Measurements from ENCODE around the gene TMEM72.
A peak's percentile ranks its signal among the peaks of the same experiment; 100 is the strongest.

The TMEM72 gene

DNA sequence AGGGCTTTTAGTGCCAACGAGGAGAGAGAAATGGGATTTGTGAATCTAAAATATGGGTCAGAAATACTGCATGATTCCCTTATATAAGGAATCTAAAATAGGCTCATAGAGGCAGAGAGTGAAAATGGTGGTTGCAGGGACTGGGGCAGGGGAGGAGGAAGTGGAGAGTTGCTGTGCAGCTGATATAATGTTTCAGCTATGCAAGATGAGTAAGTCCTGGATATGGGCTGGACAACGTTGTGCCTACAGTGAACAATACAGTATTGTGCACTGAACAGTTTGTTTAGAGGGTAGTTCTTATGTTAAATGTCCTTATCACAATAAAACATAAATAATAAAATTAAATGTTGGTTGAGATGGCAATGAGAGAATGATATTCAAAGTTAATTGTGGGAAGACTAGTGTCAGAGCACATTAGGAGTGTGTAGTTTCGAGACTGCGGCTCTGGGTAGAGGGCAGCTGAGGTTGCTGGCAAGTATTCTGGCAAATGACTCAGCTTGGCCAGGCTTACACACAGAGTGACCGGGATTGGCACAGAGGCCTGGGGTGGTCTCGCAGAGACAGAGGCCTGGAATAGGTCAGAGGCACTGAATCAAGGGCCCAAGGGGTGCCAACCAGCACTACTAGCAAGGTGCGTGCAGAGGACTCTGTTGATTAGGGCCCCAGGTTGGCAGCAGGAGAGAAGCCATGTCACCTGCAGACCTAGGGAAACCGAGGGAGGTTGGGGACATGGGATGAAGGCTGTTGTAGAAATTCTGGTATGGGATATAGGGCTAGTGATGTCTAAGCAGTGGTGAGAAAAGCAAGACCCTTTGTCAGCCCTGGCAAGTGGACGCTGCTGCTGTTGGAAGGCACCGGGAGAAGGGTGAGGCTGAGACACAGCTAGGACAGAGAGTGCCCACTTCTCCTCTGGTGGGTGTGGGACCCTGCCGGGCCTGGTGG is 70.3 kb downstream of the TMEM72 start:
- no peak for DNase-seq

DNA sequence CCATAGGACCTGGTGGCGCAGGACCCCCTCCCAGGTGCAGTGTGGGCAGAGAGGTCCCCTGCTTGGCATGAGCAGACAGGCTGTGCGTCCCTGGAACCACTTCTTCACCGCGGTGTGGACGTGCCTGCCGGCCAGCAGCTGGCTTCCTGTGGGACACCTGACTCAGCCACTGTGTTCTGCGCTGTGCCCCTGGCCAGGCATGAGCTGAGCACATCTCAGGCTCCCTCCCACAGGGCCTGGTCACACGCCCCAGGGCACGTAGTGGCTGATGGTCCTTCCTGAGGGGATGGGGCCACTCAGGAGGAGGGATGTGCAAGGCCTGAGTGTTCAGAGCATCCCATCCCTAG is 71.0 kb downstream of the TMEM72 start:
- peak in 1 of 2 experiments; percentile 32 for DNase-seq

DNA sequence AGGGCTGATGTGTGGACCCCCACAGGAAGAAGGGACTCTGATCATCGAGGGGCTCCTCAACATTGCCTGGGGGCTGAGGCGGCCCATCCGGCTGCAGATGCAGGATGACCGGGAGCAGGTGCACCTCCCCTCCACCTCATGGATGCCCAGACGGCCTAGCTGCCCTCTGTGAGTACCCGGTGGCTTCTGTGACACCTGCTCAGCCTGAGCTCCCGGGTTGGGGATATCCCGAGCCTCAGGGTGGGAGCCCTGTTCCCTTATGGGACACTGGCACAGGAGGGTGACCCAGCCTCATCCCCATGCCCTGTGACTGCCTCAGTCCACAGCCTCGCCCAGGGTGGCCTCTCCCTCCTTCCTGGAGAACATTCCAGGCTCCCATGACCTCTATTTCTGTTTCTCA is 71.4 kb downstream of the TMEM72 start:
- no peak for DNase-seq

DNA sequence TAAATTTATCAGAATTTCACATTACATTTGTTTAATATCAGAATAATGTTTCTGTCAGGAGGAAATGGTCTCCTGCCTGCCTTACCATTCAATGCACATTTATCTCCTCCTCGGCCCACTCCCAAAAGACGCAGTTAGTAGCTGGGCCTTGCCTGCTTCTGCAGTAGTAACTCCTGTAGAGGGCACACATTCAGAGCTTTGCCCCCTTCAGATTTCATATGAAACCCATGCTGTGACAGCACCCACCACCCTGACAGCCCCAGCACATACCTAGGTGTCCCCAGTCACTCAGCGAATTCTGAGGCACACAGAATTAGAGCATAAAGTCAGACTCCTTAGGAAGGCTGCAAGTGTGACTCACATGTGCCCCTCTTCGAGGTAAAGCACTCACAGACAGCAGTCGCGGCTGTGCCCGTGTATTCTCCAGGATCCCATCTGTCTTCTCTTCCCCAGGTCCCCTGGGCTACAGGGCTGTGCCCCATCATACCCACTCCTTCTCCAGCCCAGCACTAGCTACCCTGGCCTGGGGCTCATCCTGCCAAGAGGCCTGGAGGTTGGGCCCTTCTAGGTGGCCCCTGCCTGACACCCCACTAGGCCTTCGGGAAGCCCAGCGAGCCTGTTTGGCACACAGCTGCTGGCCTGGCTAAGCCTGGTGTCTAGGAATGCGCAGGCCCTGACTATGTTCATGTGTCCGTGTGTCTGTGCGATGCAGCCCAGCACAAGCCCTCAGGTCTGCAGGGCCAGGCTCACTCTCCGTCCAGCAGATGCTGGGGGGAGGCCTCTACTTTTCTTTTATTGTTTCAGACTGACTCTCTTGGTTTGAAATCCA is 72.1 kb downstream of the TMEM72 start:
- DNase-seq: no peak

DNA sequence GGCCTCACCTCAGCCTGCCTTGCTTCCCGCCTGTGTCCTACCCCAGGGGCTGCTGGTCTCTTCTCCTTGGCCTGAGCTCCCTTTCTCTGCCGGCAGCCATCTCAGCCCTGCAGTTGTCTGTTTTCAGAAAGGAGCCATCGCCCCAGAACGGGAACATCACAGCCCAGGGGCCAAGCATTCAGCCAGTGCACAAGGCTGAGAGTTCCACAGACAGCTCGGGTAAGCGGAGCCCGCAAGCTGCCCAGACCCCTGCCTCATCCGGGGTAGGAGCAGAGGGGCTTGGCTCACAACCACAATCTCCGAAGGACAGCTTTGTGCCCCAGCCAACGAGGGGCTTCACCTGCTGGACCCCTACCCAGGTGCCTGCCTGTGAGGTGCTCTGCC is 72.8 kb downstream of the TMEM72 start:
- no peak for DNase-seq

DNA sequence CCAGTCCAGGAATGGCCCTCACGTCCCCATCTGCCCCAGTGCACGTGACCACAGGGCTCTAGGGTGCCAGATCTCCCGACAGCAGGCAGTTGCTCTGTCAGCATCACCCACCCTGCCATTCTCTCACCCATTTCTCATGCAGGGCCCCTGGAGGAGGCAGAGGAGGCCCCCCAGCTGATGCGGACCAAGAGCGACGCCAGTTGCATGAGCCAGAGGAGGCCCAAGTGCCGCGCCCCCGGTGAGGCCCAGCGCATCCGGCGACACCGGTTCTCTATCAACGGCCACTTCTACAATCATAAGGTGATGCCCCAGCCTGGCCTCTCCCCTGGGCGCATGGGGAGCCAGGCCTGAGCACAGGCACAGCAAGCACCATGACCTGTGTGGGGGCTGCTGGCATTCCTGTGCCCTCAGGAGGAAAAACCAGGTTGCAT is 73.5 kb downstream of the TMEM72 start:
- DNase-seq: no peak

DNA sequence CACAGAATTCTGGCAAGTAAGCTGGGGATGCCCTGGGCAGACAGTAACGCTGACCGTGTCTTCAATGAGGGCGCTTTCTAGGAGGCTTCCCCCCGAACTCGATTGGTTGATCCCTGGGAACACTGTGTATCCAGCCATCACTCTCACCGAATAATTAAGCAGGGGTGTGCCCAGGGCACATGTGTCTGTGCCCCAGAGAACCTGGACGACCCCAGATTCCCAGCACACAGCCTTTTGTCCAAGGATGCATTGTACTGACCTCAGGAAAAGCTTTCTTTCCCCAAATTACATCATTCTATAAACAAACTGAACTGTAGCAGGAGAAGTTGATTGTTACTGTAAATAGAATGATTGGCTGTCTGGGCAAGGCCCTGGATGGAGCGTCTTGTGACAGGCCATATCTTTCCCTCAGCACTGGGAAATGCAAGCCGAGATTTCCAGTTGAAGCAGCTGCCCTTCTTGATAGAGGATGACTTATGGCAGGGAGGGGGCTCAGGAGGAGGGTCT is 74.1 kb downstream of the TMEM72 start:
- no peak for DNase-seq

DNA sequence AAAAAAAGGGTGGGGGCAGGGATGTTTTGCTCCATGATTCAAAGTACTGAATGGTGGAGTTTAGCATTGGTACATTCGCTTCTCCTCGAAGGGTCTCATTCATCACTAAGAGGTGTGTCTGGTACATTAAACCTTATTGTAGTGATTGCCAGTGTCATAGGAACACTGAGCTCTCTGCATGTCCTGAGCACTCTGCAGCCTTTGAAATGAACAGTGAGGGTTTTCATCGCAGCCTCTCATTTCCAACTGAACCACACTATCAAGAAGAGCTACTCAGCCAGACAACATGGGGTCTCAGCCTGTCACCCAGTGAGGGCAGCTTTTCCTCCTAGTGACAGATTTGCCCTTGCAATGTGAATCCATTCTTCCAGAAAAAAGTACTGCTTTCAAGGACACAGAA is 75.0 kb downstream of the TMEM72 start:
- DNase-seq: no peak

Measured in SHP77 (cell line).